ENCODE measurements around the gene UCK1. TPM values are rescaled to one million over a fixed set of nuclear protein-coding genes. Genes with fewer than 3 reads are reported as not detected.

The UCK1 gene
- total RNA-seq, 1 donor from 2014 or later, result 32.2 TPM

GRCh38 chr9:131485728-131486422 lies 45.2 kb downstream of the UCK1 start:
- Mint-ChIP-seq H3K36me3 (ENCODE audit: unreplicated experiment) (peaks cover 62% of the 10 kb centered on the region), H3K27ac (ENCODE audit: unreplicated experiment) (no peak overlapping the region), H3K4me1 (ENCODE audit: unreplicated experiment) (no peaks in the 10 kb centered on the region), H3K27me3 (ENCODE audit: unreplicated experiment) (no peaks in the 10 kb centered on the region), H3K4me3 (ENCODE audit: unreplicated experiment) (no peak overlapping the region), H3K9me3 (ENCODE audit: unreplicated experiment) (no peaks in the 10 kb centered on the region)
- DNase-seq (ENCODE audit: extremely low spot score, unreplicated experiment), result no peak
- TF ChIP-seq, protein P1, sequence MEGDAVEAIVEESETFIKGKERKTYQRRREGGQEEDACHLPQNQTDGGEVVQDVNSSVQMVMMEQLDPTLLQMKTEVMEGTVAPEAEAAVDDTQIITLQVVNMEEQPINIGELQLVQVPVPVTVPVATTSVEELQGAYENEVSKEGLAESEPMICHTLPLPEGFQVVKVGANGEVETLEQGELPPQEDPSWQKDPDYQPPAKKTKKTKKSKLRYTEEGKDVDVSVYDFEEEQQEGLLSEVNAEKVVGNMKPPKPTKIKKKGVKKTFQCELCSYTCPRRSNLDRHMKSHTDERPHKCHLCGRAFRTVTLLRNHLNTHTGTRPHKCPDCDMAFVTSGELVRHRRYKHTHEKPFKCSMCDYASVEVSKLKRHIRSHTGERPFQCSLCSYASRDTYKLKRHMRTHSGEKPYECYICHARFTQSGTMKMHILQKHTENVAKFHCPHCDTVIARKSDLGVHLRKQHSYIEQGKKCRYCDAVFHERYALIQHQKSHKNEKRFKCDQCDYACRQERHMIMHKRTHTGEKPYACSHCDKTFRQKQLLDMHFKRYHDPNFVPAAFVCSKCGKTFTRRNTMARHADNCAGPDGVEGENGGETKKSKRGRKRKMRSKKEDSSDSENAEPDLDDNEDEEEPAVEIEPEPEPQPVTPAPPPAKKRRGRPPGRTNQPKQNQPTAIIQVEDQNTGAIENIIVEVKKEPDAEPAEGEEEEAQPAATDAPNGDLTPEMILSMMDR (IDR thresholded peaks at IDR 0.05), result no peak

- Mint-ChIP-seq H3K27me3 (ENCODE audit: unreplicated experiment) (no peaks in the 10 kb centered on the region), H3K4me1 (ENCODE audit: unreplicated experiment) (no peaks in the 10 kb centered on the region), H3K9me3 (ENCODE audit: unreplicated experiment) (no peaks in the 10 kb centered on the region), H3K36me3 (ENCODE audit: unreplicated experiment) (peaks cover 59% of the 10 kb centered on the region), H3K4me3 (ENCODE audit: unreplicated experiment) (no peak overlapping the region), H3K27ac (ENCODE audit: unreplicated experiment) (no peak overlapping the region)
- TF ChIP-seq, protein P1 (IDR thresholded peaks at IDR 0.05), result no peak
- DNase-seq (ENCODE audit: extremely low spot score, unreplicated experiment), result no peak
Observed at GRCh38 chr9:131485206-131485605, 45.9 kb downstream of the UCK1 start.

DNA sequence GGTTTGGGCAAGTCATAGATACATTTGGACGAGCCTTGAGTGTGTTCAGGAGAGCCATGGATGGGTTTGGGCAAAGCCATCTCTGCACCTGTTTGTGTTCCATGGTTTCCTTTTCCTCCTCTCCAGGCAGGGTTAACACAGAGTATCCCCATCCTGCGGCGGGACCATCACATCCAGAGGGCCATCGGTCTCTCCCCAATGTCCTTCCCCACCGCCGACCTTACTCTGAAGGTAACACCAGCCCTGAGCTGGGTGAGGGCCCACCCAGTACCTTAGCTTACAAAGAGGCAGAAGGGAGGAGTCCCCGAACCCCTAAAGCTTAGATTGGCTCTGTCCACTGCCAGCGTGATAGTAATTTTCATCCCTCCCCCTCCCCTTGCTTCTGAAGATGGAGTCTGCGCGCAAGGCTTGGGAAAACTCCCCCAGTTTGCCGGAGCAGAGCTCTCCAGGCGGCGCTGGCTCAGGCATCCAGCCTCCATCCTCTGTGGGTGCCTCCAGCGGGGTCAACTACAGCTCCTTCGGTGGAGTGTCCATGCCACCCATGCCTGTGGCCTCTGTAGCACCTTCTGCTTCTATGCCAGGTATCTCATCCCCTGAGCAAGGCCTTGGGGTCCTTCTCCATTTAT lies 46.4 kb downstream of the UCK1 start:
- no peaks in the 10 kb centered on the region for H3K4me1 Mint-ChIP-seq (ENCODE audit: unreplicated experiment)
- no peak overlapping the region for H3K4me3 Mint-ChIP-seq (ENCODE audit: unreplicated experiment)
- H3K27me3 Mint-ChIP-seq (ENCODE audit: unreplicated experiment), result no peaks in the 10 kb centered on the region
- peaks cover 59% of the 10 kb centered on the region for H3K36me3 Mint-ChIP-seq (ENCODE audit: unreplicated experiment)
- no peak overlapping the region for H3K27ac Mint-ChIP-seq (ENCODE audit: unreplicated experiment)
- TF ChIP-seq, protein P1 (IDR thresholded peaks at IDR 0.05), result no peak
- DNase-seq (ENCODE audit: extremely low spot score, unreplicated experiment), result no peak
- no peaks in the 10 kb centered on the region for H3K9me3 Mint-ChIP-seq (ENCODE audit: unreplicated experiment)

GRCh38 chr9:131484051-131484445 lies 47.0 kb downstream of the UCK1 start:
- TF ChIP-seq, protein P1 (IDR thresholded peaks at IDR 0.05), result no peak
- Mint-ChIP-seq H3K4me1 (ENCODE audit: unreplicated experiment) (no peaks in the 10 kb centered on the region), H3K9me3 (ENCODE audit: unreplicated experiment) (no peaks in the 10 kb centered on the region), H3K36me3 (ENCODE audit: unreplicated experiment) (peaks cover 58% of the 10 kb centered on the region), H3K4me3 (ENCODE audit: unreplicated experiment) (no peak overlapping the region), H3K27me3 (ENCODE audit: unreplicated experiment) (no peaks in the 10 kb centered on the region), H3K27ac (ENCODE audit: unreplicated experiment) (no peak overlapping the region)
- DNase-seq (ENCODE audit: extremely low spot score, unreplicated experiment), result no peak

GRCh38 chr9:131483319-131484050 lies 47.6 kb downstream of the UCK1 start:
- Mint-ChIP-seq H3K9me3 (ENCODE audit: unreplicated experiment) (no peaks in the 10 kb centered on the region), H3K4me1 (ENCODE audit: unreplicated experiment) (no peaks in the 10 kb centered on the region), H3K27ac (ENCODE audit: unreplicated experiment) (no peak overlapping the region), H3K4me3 (ENCODE audit: unreplicated experiment) (no peak overlapping the region), H3K36me3 (ENCODE audit: unreplicated experiment) (peaks cover 56% of the 10 kb centered on the region), H3K27me3 (ENCODE audit: unreplicated experiment) (no peaks in the 10 kb centered on the region)
- DNase-seq (ENCODE audit: extremely low spot score, unreplicated experiment), result no peak
- TF ChIP-seq, protein P1 (IDR thresholded peaks at IDR 0.05), result no peak

Measured in osteocyte (in vitro differentiated cells).